Activated T-helper 9 cell treated with anti-CD3 and anti-CD28 coated beads, Interleukin-2, amount 50 U/mL, for 16 hours (primary cell): ENCODE measurements around the gene RAB6B.

ENCODE experiments used
- DNase-seq: peaks from one replicate; pipeline ENCODE4 v3.0.0-alpha.2; 2020; ENCODE audit warnings: low read depth

Gene RAB6B

DNA sequence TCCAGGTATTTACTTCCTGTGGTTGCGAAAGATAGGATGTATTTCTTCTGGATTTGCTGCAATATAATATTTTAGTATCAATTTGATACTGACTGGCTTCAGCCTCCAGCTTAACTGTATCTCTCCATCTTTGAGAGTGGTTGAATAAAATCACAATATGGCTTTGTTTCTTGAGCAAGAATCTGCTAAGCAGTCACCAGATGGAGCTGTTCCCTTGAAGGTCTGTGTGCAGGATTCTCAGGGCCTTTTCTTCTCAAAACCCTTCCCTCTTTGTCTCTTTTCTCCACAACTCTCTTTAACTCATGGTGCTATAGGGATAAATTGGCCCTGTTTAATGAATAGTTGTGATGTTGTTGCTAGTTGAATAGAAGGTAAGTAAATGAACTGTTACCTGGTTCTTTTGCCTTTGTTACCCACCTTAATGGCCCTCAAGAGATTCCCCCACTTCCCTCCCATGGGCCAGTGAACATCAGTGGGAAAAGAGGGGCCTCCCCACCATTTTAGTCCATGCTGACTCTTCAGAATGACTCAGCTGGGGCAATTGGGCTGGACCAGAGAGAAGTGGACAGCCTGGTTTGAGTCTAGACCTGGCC, 34.8 kb upstream of the RAB6B start:
- no peak for DNase-seq

DNA sequence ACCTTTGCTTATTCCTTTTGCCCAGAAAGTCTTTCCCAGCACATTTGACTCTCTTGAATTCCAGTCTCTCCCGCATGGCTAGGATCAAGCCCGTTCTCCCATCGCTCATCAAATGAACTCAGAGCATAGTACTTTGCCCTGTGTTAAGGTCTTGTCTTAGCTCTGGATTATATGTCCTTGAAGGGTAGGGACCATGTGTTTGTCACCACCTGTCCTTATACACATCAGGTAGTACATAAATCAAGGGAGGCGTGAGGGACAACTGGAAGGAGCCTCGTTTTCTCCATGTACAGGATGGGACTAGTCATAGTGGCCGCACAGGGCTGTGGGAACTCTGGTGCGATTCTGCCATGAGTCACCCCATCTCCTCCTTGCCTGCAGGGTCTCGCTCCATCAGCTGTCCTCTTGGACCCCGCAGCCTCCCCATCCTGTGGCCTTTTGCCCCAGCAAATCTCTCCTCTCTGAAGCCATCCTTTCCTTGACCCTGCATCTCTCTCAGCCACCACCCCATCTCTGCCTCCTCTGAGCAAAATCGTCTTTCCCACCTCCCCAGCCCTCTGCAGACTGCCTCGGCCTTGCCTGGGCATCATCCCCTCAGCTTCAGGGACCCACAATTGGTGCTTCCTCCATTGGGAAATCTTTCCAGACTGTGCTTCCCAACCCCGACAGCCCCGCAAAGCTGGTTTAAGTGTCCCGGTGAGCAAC, 33.4 kb upstream of the RAB6B start:
- DNase-seq = no peak

DNA sequence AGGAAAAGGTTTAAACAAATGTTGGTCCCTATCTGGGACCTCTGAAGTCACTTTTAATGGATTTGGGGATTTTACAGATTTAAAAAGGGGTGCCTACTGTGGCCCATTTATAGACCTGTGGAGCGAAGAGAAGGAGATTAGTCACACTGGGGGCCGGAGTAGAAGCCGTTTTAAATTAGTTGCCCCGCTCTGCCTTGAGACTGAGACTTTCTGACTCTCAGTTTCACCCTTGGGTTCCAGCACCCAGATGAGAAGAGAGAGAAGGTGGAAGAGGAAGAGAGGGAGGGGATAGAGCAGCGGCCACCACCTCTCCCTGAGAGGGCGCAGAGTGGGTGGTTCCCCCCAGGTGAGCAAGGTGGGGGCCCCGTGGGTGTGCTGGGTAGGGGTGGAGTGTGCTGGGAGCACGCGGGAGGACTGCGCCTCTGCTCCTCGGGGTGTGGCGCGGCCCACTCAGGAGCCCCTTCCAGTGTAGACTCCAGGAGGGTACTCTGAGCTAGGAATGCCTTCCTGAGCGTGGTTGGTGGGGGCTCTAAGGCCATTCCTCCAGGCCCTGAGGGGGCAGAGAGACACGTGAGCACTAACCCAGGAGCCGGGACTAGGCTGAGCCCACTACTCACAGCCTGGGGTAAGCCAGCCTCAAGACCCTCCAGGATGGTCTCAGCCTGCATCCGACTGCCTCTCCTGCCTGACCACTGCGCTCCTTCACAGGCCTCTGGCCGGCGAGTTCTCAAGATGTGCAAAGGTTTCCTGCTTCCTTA, 32.6 kb upstream of the RAB6B start:
- DNase-seq = no peak

DNA sequence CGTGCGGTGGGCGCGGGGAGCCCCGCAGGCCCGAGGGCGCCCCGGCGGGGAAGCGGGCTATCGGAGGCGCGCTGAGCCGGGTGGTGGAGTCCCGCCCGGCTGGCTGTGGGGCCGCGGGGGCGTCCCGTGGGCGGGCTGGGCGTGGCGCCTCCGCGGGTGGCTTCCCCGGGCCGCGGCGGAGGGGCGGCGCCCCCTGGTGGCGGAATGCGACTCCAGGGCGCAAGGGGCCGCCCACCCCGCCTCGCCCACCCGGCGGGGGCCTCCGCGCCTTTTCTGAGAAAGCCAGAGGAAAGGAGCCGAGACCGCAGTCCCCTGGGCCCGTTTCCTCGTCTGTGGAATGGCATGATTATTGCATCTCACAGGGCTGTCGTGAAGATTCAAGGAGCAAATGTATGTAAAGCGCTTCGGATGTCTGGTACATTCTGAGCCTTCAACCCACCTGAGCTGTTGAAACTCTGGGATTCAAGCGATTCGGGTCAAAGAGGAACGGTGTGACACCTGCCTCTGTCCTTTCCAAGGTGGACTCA, 31.9 kb upstream of the RAB6B start:
- peak; percentile 70 for DNase-seq

DNA sequence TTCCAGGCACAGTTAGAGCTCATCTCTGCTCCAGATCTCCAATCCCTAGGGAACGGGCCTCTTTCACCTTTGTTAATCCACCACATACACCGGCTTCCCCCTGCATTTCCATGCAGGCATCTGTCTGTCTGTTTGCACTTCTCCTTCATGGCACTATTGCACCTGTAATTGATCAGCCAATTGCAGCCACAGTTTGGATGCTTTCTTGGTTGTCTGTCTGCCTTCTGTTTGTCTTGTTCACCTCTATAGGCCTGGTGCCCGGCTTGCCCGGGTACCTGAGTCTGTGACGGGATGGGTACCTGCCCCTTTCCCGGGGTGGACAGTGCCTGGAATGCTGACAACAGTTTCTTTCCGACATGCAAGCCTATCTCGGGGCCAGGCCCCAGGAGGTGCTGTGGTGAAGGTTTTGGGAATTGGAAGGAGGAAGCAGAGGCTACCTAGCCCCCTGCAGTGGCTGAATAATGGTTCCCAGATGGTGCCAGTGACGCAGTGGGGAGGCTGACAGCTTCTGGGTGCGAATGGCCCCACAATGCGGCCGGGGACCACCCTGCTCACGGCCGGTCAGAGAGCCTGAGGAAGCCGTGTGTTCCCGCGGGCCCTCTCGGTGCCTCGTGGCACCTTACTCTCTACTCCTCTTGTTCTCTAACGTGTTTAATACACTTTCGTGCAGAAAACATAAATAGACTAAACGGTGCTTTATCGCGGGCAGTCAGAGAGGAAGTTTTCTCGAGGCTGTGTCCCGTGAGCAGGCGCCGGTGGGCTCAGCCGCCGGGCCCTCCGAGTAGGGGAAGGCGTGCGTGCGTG, 31.3 kb upstream of the RAB6B start:
- no peak for DNase-seq

DNA sequence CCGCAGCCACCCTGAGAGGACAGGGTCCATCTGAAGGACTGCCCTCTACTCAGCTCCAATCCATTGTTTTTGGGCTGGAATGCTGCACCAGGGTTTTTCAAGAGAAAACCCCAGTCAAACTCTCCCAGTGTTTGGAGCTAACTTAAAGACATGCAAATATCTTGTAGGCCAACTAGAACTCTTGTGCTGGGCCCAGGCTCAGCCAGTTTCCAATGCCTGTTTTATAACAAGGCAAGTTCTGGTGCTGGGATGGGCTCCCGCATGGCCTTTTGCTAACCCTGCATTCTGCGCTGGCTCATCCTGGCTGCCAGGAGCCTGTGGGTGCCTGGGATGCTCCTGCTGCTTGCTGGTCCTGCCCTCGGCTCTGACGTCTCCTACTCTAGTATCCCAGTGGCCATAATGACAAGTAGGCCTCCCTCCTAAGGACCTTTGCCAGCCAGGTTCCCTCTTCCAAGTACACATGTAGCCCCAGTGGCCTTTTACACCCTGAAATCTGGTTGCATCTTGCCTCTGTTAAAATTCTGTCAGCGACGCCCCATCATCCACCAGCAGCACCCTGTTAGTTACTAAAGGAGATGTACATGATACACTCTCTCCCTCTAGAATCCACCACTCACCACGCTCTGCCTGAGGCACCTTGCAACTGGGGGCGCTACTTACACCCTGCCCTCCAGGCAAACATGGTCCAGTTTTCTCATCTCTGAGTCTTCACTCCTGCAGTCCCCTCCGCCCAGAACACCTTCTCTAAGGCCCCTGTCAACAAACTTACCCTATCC, 30.5 kb upstream of the RAB6B start:
- DNase-seq = no peak

DNA sequence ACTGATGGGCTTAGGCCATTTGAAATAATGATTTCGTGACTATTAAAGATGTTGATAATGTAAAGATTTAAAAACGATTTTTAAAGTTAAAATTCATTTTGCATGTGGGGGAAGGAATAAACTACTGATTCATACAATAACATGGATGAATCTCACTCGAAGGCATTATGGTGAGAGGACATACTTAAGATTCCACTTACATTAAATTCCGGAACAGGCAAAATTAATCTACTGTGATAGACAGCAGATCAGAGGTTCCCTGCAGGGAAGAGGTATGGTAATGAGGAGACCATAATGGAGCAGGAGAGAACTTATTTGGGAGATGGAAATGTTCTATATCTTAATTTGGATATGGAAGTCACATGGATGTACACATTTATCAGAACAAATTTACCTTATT, 28.4 kb upstream of the RAB6B start:
- no peak for DNase-seq

DNA sequence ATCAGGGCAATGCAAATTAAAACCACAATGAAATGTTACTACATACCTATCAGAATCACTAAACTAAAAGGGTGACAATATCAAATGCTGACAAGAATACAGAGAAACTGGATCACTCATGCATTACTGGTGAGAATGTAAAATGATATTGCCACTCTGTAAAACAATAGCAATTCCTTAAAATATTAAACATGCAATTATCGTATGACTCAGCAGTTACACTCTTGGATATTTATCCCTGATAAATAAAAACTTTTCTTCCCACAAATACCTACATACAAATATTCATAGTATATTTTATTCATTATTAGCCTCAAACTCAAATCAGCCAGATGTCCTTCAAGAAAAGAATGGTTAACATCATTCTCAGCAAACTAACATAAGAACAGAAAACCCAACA, 25.9 kb upstream of the RAB6B start:
- DNase-seq = no peak

DNA sequence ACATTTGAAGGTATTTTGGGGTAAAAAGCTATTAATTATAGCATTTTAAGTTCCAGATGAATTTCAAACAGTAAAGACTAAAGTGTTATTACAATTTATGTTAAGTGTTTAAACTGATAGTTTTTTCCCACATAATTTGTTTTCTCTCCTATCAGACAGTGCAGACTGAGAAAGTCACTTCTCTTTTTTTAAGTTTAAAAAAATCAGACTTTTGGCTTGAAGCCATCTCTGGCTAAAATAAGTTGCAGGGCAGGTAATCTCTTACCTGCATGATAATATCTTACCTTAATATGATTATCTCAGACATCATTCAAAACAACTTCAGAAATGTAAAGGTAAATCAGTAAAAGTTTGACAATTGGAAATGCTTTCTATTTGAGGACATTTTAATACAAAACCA, 21.5 kb upstream of the RAB6B start:
- no peak for DNase-seq

DNA sequence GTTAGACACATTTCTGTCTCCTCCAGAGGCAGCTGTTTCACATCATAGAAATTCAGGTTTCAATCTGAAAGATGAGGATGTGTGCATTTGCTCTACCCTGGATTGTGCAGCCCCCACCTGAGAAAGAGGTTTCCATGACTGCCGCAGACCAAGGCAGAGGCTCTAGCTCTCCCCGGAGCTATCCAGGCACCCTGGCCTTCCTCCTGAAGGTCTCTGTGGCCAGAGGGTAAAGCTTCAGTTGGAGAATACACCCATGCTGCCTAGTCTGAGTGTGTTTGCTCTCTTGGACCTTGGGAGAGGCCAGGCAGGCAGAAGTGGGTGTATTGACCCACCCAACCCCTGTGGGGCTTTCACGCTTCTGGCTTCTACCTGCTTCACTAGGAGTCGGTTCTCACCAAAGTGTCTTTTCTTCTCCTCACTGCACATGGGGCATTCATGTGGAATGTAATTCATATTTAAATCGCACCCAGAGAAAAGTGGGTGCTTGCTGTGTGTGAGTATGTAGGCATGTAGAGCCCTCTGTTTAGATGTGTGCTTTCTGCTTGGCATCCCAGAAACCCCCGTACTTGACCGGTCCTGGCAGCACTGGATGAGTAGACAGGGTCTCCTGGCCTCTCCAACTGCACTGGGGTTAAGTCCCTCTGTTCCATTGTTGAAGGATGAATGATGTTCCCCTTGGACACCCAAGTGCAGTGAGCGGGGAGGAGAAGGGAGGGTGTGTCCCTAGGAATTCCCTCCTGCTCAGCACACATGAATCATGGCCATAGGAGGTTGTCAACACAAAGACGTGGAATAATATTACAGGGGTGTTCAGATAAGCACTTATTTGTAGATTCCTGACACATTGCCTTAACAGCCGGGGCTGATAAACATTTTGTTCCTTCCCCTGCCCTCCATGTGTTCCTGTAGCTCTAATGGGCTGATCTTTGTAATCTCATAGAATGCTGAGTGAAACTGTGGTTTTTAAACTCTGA, 20.3 kb upstream of the RAB6B start:
- no peak for DNase-seq

DNA sequence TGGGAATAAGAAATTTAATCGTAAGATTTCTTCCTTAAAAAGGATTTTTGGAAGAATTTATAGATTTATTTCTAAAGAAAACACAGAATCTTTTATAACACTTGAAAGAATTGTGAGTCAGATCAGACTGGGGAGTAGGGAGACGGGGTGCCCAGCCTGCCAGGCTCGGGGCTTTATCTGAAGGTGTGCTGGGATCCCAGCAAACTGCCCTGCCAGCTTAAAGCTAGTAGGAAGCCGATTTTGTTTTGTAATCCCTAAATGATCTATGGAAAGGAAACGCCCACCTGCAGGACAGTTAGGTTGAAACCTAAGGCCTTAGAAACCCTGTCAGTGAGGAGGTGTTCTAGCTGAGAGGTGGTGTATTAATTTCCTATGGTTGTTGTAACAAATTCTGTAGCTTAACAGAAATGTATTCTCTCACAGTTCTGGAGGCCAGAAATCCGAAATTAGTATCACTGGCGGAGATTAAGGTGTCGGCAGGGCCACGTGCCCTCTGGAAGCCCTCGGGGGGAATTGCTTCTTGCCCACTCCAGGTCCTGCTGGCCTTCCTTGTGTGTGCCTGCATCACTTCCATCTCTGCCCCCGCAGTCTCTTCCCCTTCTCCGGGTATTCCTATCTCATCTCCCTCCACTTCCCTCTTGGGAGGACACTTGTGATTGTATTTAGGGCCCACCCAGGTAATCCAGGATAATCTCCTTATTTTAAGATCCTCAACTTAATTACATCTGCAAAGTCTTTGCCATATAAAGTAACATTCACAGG, 19.3 kb upstream of the RAB6B start:
- DNase-seq = no peak

DNA sequence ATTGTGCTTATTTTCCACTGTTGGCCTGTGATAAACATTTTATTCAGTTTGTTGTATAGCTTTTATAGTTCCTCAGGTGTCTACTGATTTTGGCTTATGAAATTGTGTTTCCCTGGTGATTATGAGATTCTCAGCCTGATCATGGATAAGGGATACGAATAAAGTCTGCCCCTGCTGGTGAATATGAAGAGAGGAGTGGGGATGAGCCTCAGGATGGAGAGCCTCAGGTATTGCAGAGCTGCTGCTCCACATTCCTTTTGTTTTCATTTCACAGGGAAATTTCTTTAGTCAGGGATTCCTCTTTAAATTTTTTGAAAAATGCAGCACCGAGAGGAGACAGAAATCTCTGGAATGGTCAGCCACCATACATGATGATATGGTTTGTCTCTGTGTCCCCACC, 14.7 kb upstream of the RAB6B start:
- DNase-seq = no peak

DNA sequence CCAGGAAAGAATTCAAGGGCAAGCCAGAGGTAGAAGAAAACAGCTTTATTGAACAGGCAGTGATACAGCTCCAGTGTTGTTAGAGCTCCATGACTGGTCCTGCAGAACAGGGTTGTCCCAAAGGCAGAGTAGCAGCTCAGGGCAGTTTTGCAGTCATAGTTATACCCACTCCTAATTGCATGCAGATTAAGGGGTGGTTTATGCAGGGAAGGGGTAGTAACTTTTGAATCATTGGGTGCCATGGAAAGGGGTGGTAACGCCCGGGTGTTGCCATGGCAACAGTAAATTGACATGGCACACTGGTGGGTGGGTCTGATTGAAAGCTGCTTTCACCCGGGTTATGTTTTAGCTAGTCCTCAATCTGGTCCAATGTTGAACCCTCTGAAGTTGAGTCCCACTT, 9.7 kb upstream of the RAB6B start:
- no peak for DNase-seq

DNA sequence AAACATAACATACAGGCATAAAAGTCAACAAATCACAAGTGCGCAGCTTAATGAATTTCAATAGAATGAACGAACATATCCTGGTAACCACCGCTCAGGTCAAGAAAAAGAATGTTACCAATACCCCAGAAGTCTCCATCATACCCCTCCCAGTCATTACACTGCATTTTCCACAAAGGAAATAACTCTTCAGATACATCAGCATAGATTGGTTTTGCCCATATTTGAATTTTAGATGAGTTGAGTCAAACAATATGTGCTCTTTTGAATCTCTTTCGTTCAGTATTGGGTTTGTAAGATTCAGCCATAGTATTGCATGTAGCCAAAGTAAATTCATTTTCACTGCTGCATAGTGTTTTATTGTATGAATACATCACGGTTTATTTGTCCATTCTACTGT, 6.2 kb upstream of the RAB6B start:
- DNase-seq = no peak

DNA sequence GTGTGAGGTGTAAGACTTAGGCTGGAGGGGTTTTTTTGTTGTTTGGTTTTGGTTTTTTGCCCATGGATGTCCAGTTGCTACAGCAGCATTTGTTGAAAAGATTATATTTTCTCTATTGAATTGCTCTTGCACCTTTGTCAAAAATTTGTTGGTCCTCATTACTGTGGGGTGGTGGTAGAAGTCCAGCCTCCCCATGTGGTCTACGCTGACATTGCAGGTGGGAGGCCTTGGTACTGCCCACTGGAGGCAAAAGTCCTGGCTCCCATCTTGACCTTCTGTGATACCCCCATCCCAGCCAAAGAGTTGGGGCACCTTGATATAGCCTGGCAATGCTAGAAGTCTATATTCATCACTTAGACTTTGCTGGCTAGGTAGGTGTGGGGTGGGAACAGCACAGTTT, 5.4 kb upstream of the RAB6B start:
- no peak for DNase-seq

DNA sequence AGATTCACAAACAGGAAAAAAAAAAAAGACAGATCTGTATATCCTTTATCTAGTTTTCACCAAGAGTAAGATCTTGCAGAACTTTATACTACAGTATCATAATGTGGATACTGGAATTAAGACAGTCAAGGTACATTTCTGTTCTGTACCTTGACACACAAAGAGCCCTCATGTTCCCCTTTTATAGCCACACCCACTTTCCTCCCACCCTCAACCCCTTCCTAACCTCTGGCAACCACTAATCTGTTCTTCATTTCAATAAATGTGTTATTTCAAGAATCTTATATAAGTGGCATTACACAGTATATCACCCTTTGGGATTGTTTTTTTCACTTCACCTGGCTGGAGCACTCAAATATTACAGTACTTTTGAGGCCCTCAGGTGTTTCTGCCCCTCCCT, 3.6 kb upstream of the RAB6B start:
- no peak for DNase-seq

DNA sequence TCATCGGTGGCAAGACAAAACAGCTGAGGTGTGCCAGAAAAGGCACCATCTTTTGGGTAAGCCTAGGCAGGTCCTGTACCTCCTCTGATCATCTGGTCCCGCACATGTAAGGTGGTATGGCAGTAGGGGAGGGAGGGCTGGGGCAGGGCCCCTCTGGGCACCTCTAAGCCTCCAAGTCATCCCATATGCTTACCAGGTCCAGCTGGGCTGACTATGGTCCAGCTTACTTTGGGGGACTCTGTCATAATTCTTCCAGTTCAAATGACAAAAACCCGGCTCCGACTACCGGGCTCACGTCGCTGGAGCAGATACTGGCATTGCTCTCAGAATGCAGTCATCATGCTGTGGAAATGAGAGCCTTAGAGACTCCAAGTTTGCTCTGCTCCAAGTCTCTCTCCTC, 1.9 kb upstream of the RAB6B start:
- DNase-seq = no peak

DNA sequence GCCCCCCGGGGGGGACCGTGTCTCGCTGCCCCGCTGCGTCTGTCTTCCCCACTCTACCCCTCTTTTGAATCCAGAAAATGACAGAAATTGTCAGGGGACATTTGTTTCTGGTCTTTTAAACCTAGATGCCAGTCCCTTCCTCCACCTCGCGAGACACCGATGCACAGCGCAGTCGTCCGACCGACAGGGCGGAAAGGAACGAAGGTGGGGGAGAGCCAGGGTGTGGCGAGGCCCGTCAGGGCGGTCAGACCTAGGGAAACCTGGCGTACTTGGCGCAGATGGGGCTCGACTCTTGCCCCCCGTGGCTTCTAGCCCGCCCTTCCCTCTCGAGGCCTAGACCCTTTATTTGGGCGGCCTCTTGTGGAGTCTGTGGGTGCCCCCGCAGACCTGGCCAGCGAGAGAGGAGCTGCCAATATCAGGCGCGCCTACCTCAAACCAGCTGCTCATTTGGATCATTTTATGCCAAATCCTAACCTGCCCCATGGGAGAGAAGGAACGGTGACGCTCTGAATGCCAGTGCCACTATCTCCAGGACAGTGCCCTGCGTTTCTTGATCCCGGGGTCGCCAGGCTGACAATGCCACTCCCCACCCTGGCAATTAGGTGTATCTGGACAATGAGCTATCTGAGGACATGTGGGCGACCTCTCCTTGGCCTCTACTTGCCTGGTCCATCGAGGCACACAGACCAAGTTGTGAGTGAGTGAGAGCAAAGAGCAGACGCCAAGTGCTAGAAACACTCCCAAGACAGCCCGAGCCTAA, 500 bp upstream of the RAB6B start:
- no peak for DNase-seq
